RWPE1 (cell line): Measurements from ENCODE around the gene ASXL2.

ENCODE experiments used
- CTCF ChIA-PET: fragments of 350-600 bp; sonication (Branson Sonifier 250); formaldehyde crosslinking; extraction: SDS; loops from one replicate; lab custom pipeline; 2021; lab: Yijun Ruan, JAX
- POLR2A ChIA-PET: fragments of 400-600 bp; formaldehyde crosslinking; extraction: SDS; loops from one replicate; lab custom pipeline; 2020; ENCODE audit warnings: antibody characterized with exemption; ENCODE audit not compliant: low non-redundant PET; lab: Yijun Ruan, JAX
- DNase-seq: peaks from one replicate; pipeline ENCODE4 v3.0.0; 2012; ENCODE audit warnings: low spot score
- H3K27ac ChIP-seq: fragments of 450-650 bp; 2 replicates; pipeline ENCODE4 v1.5.1; 2017
- TF ChIP-seq, protein P1 (sequence below): fragments of 450-650 bp; conservative IDR thresholded peaks from 2 replicates; pipeline ENCODE4 v1.5.1; 2017; ENCODE audit warnings: low read depth, mild to moderate bottlenecking

Gene ASXL2

DNA sequence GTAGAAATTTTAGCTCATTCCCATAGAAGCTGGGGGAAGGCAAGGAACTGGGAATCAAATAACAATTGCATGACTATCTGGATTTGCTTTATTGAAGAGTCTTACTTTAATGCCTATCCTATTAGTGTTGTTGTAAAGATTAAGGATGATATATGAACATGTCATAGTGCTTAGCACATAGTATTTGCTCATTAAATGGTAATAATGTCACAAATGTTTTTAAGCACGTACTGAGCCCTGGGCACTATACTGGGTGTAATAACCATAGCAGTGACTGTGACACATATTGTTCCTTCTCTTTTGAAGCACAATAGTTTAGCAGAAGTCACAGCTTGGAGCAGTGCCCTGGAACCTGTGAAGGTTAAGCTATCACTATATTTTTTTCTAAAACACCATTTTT lies 157.7 kb downstream of the ASXL2 start:
- no peak for DNase-seq
- ChIA-PET POLR2A (no interaction called here), CTCF (interaction anchor here (1.4 kb wide), 1 partner anchor 20 kb away, joined by 7 read pairs; no protein-coding TSS in a partner anchor)

DNA sequence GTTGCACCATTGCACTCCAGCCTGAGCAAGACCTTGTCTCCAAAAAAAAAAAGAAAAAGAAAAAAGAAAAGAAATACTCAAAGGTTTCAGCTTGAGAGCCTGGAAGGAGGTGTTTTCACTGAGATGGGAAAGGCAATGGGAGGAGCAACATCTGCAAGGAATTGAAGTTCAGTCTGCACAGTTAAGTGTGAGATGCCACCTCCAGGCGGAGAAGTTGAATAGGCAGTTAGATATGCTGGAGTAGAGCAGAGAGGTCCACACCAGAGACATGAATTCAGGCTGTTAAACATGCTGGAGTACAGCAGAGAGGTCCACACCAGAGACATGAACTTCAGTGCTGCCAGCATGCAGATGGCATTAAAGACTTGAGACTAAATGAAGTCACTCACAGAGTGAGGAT lies 163.5 kb downstream of the ASXL2 start:
- no peak for DNase-seq
- TF ChIP-seq, protein P1, sequence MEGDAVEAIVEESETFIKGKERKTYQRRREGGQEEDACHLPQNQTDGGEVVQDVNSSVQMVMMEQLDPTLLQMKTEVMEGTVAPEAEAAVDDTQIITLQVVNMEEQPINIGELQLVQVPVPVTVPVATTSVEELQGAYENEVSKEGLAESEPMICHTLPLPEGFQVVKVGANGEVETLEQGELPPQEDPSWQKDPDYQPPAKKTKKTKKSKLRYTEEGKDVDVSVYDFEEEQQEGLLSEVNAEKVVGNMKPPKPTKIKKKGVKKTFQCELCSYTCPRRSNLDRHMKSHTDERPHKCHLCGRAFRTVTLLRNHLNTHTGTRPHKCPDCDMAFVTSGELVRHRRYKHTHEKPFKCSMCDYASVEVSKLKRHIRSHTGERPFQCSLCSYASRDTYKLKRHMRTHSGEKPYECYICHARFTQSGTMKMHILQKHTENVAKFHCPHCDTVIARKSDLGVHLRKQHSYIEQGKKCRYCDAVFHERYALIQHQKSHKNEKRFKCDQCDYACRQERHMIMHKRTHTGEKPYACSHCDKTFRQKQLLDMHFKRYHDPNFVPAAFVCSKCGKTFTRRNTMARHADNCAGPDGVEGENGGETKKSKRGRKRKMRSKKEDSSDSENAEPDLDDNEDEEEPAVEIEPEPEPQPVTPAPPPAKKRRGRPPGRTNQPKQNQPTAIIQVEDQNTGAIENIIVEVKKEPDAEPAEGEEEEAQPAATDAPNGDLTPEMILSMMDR: no peak
- no peak overlapping the region for H3K27ac ChIP-seq
- ChIA-PET POLR2A (no interaction called here), CTCF (interaction anchor here (0.7 to 1.8 kb wide), 4 partner anchors 13 to 108 kb away, joined by 3 to 6 read pairs (median 4); no protein-coding TSS in a partner anchor)

More for the DNA sequence above, 157.7 kb downstream of the ASXL2 start:
- TF ChIP-seq, protein P1: no peak
- H3K27ac ChIP-seq: no peak overlapping the region

DNA sequence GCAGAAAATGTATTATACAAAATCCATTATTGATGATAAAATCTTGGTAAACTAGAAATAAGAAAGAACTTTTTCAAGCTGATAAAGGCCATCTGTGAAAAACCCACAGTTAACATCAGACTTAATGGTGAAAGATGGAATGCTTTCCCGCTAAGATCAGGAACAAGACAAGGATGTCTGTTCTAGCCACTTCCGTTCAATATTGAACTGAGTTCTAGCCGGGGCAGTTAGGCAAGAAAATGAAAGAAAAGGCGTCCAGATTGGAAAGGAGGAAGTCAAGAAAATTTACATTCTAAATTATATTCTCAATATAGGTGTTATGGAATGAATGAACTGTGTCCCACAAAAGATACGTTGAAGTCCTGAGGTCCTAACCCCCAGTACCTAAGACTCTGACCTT lies 165.8 kb downstream of the ASXL2 start:
- no peak for DNase-seq
- POLR2A ChIA-PET: no interaction called here
- no peak overlapping the region for H3K27ac ChIP-seq
- CTCF ChIA-PET: no interaction called here
- TF ChIP-seq, protein P1: no peak

DNA sequence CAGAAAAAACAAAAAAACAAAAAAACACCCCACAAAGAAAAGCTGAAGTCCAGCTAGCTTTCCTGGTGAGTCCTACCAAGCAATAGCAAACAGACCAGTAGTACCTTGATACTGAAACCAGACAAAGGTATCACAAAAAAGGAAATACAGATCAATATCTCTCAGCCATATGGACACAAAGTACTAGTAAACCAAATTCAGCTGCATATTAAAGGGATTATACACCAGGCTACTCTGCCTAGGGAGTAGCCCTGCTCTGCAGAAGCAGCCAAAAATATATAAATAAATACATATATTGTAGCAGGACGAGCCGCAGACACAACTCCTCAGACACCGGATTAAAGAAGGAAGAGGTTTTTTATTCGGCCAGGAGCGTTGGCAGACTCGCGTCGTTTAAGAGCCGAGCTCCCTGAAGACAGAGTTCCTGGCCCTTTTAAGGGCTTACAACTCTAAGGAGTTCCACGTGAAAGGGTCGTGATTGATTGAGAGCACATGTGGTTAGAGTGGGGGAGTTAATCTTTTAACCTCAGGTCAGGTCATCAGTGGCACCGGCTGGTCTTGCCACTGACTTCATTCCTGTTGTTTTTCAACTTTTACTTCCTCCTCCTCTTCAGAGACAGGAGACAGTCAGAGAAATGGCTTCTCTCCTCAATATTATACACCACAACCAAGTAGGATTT lies 166.5 kb downstream of the ASXL2 start:
- DNase-seq: no peak
- POLR2A ChIA-PET: no interaction called here
- CTCF ChIA-PET: no interaction called here
- no peak overlapping the region for H3K27ac ChIP-seq
- TF ChIP-seq, protein P1: no peak

DNA sequence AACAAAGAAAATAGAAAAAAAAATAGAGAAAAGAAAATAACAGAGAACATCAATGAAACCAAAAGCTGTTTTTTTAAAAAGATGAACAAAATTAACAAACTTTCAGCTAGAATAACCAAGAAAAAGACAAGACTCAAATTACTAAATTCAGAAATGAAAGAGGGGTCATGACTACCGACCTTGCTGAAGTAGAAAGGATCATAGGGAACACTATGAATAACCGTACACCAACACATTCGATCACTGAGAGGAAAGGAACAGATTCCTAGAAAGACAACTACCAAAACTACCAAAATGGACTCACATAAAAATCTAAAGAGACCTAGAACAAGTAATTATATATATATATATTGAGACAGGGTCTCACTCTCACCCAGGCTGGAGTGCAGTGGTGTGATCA lies 167.5 kb downstream of the ASXL2 start:
- no peak overlapping the region for H3K27ac ChIP-seq
- CTCF ChIA-PET: no interaction called here
- POLR2A ChIA-PET: no interaction called here
- no peak for DNase-seq
- TF ChIP-seq, protein P1: no peak

DNA sequence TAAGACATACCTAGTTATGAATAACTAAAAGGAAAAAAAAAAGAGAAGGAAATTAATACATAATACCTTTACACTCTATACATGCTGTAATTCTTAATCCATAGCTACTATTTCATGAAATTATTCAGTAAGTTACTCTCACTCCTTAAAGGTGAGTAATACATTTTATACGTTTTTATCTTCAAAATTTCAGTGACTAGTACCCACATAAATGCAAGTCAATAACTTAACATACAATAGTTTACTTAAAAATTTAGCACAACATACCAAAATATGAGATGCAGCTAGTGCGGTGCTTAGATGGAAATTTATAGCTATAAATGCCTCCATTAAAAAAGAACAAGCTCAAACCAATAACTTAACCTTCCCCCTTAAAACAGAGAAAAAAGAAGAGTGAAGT lies 168.9 kb downstream of the ASXL2 start:
- H3K27ac ChIP-seq: no peak overlapping the region
- no peak for DNase-seq
- ChIA-PET POLR2A (no interaction called here), CTCF (interaction anchor here (0.6 kb wide), 2 partner anchors 102 to 301 kb away, joined by 3 to 5 read pairs; no protein-coding TSS in a partner anchor)
- TF ChIP-seq, protein P1: no peak
